ENCODE data around the gene NPEPPS.
"Not testable (repeated sequence)": the region's sequence is repeated elsewhere in the genome, so short reads cannot be mapped to it uniquely, and the experiment has no call there.

GRCh38 chr17:47520279-47520678, 10.6 kb upstream of the NPEPPS start:
- TF ChIP-seq CTCF (IDR thresholded peaks at IDR 0.05); REST (IDR thresholded peaks at IDR 0.05; ENCODE audit: low read depth, low read length); EP300 (IDR thresholded peaks at IDR 0.05; ENCODE audit: borderline replicate concordance in 1 of 2, low read depth in 1 of 2, low read length in 1 of 2); RFX5 (IDR thresholded peaks at IDR 0.05; ENCODE audit: low read length); TAF1 (IDR thresholded peaks at IDR 0.05; ENCODE audit: borderline replicate concordance, low read depth, low read length); RAD21 (IDR thresholded peaks at IDR 0.05; ENCODE audit: low read length); TCF12 (IDR thresholded peaks at IDR 0.05); YY1 (IDR thresholded peaks at IDR 0.05; ENCODE audit: low read depth); RCOR1 (IDR thresholded peaks at IDR 0.05; ENCODE audit: low read length); EZH2phosphoT487 (IDR thresholded peaks at IDR 0.05; ENCODE audit: borderline replicate concordance, low read depth): not testable (repeated sequence)

Measured in SK-N-SH (cell line).